KOPT-K1 (cell line): Measurements from ENCODE around the gene MUC4.

ENCODE experiments used
- H3K27ac ChIP-seq: fragments of 200-600 bp; sonication (generic); 2 replicates; pipeline ENCODE4 v1.5.1; 2016; ENCODE audit warnings: antibody characterized with exemption, mild to moderate bottlenecking, low read depth, low read length; ENCODE audit not compliant: poor library complexity, severe bottlenecking
- H3K36me3 ChIP-seq: fragments of 200-600 bp; sonication (generic); 2 replicates; pipeline ENCODE4 v1.5.1; 2017; ENCODE audit warnings: antibody characterized with exemption, mild to moderate bottlenecking, low read length, moderate library complexity; ENCODE audit not compliant: insufficient read depth
- H3K9me3 ChIP-seq: fragments of 200-600 bp; sonication (generic); 2 replicates; pipeline ENCODE4 v1.5.1; 2017; ENCODE audit warnings: antibody characterized with exemption, low read length, mild to moderate bottlenecking; ENCODE audit not compliant: insufficient read depth, poor library complexity, severe bottlenecking

MUC4 gene

GRCh38 chr3:195767792-195768191, 43.9 kb downstream of the MUC4 start:
- Histone ChIP-seq H3K9me3 (no peaks in the 10 kb centered on the region), H3K27ac (no peak overlapping the region), H3K36me3 (no peaks in the 10 kb centered on the region)

- Histone ChIP-seq H3K36me3 (no peaks in the 10 kb centered on the region), H3K27ac (no peak overlapping the region), H3K9me3 (no peaks in the 10 kb centered on the region)
Observed at GRCh38 chr3:195766671-195767070, 45.1 kb downstream of the MUC4 start.

- H3K36me3 ChIP-seq = no peaks in the 10 kb centered on the region
- H3K9me3 ChIP-seq = no peaks in the 10 kb centered on the region
- peak overlapping the region; percentile 67 for H3K27ac ChIP-seq
Observed at GRCh38 chr3:195764961-195765706, 46.6 kb downstream of the MUC4 start.

- Histone ChIP-seq H3K36me3 (peaks cover 3% of the 10 kb centered on the region; the same call in 1 of the 2 replicates), H3K27ac (peak overlapping the region; percentile 67), H3K9me3 (no peaks in the 10 kb centered on the region)
Observed at GRCh38 chr3:195763843-195764825, 47.6 kb downstream of the MUC4 start.

- Histone ChIP-seq H3K9me3 (no peaks in the 10 kb centered on the region), H3K36me3 (peaks cover 7% of the 10 kb centered on the region; the same call in 1 of the 2 replicates), H3K27ac (peak overlapping the region; percentile 67)
Observed at GRCh38 chr3:195763076-195763830, 48.5 kb downstream of the MUC4 start.

- Histone ChIP-seq H3K9me3 (no peaks in the 10 kb centered on the region), H3K36me3 (peaks cover 7% of the 10 kb centered on the region; the same call in 1 of the 2 replicates), H3K27ac (peak overlapping the region; percentile 67)
Observed at GRCh38 chr3:195762611-195763010, 49.1 kb downstream of the MUC4 start.

- no peaks in the 10 kb centered on the region for H3K9me3 ChIP-seq
- peaks cover 7% of the 10 kb centered on the region; the same call in 1 of the 2 replicates for H3K36me3 ChIP-seq
- peak overlapping the region; percentile 51 for H3K27ac ChIP-seq
Observed at GRCh38 chr3:195762249-195762585, 49.5 kb downstream of the MUC4 start.

GRCh38 chr3:195761567-195762248, 50.0 kb downstream of the MUC4 start:
- no peaks in the 10 kb centered on the region for H3K9me3 ChIP-seq
- H3K27ac ChIP-seq = peak overlapping the region; percentile 51
- H3K36me3 ChIP-seq = peaks cover 7% of the 10 kb centered on the region; the same call in 1 of the 2 replicates

- peak overlapping the region; percentile 51 for H3K27ac ChIP-seq
Observed at GRCh38 chr3:195761123-195761566, 50.6 kb downstream of the MUC4 start.

GRCh38 chr3:195760345-195761122, 51.2 kb downstream of the MUC4 start:
- Histone ChIP-seq H3K36me3 (peaks cover 7% of the 10 kb centered on the region; the same call in 1 of the 2 replicates), H3K27ac (peak overlapping the region; percentile 51), H3K9me3 (no peaks in the 10 kb centered on the region)

More at GRCh38 chr3:195761123-195761566, 50.6 kb downstream of the MUC4 start:
- Histone ChIP-seq H3K36me3 (peaks cover 7% of the 10 kb centered on the region; the same call in 1 of the 2 replicates), H3K9me3 (no peaks in the 10 kb centered on the region)

GRCh38 chr3:195758721-195759353, 52.9 kb downstream of the MUC4 start:
- Histone ChIP-seq H3K9me3 (no peaks in the 10 kb centered on the region), H3K36me3 (peaks cover 7% of the 10 kb centered on the region; the same call in 1 of the 2 replicates), H3K27ac (no peak overlapping the region)

GRCh38 chr3:195757827-195758226, 53.9 kb downstream of the MUC4 start:
- Histone ChIP-seq H3K9me3 (no peaks in the 10 kb centered on the region), H3K36me3 (peaks cover 7% of the 10 kb centered on the region; the same call in 1 of the 2 replicates), H3K27ac (no peak overlapping the region)

GRCh38 chr3:195757438-195757770, 54.3 kb downstream of the MUC4 start:
- H3K27ac ChIP-seq = no peak overlapping the region
- H3K9me3 ChIP-seq = no peaks in the 10 kb centered on the region
- peaks cover 7% of the 10 kb centered on the region; the same call in 1 of the 2 replicates for H3K36me3 ChIP-seq
